T-cell (primary cell): ENCODE results near the gene ZNF785. TPM values are rescaled to one million over a fixed set of nuclear protein-coding genes. Genes with fewer than 3 reads are reported as not detected.

ENCODE experiments used
- ATAC-seq, 4 experiments: fragments of 200-7000 bp in 3 of 4; fragments of 150-1000 bp in 1 of 4; cut with Tn5 transposase; replicated peaks in 1 of 4; 1 replicate in 3 of 4; 2 replicates in 1 of 4; pipeline ENCODE4 v1.10.0; 2021; ENCODE audit warnings: moderate library complexity in 3 of 4, mild to moderate bottlenecking in 2 of 4, moderate number of reproducible peaks in 1 of 4
- CTCF ChIA-PET, 2 donors: fragments of 300-600 bp; sonication (Branson Sonifier 250); formaldehyde crosslinking; loops; one replicate each; lab custom pipeline; 2022; ENCODE audit warnings: antibody characterized with exemption in 2 of 2; lab: Charles Lee
- POLR2A ChIA-PET, 2 donors: fragments of 300-600 bp; sonication (Branson Sonifier 250); formaldehyde crosslinking; loops; one replicate each; lab custom pipeline; 2022; ENCODE audit warnings: antibody characterized with exemption in 2 of 2; lab: Charles Lee
- DNase-seq, 35 experiments: peaks; one replicate each; pipeline versions ENCODE4 v3.0.0 to v3.0.0-alpha.2; 2013 to 2023
- H3K27ac ChIP-seq: one replicate; pipeline ENCODE4 v1.5.1; 2013; ENCODE audit warnings: low read length
- H3K27me3 ChIP-seq, 2 experiments: replicated peaks in 1 of 2; 1 replicate in 1 of 2; 2 replicates in 1 of 2; pipeline versions ENCODE4 v1.6.1 to v1.7.0; 2013; ENCODE audit warnings: low read length in 1 of 2, mixed read lengths in 1 of 2; ENCODE audit not compliant: control insufficient read depth in 2 of 2, insufficient read depth in 2 of 2; ENCODE audit errors: extremely low read depth in 1 of 2
- H3K36me3 ChIP-seq, 2 donors: 1 replicate in 1 of 2; 2 replicates in 1 of 2; pipeline versions ENCODE4 v1.6.1 to v1.7.0; 2013; ENCODE audit warnings: low read length in 1 of 2; ENCODE audit not compliant: control insufficient read depth in 2 of 2, insufficient read depth in 1 of 2; ENCODE audit errors: extremely low read depth in 1 of 2
- H3K4me1 ChIP-seq, 2 experiments: 1 replicate in 1 of 2; 2 replicates in 1 of 2; pipeline versions ENCODE4 v1.6.1 to v1.7.0; 2013; ENCODE audit warnings: low read length in 2 of 2, mixed read lengths in 1 of 2; ENCODE audit not compliant: insufficient read depth in 2 of 2, control insufficient read depth in 1 of 2; ENCODE audit errors: extremely low read depth in 1 of 2
- H3K4me3 ChIP-seq, 2 donors: 1 replicate in 1 of 2; 2 replicates in 1 of 2; pipeline versions ENCODE4 v1.5.1 to v1.7.0; 2013; ENCODE audit warnings: mild to moderate bottlenecking in 2 of 2, low read length in 1 of 2, moderate library complexity in 1 of 2; ENCODE audit not compliant: control insufficient read depth in 1 of 2; ENCODE audit errors: extremely low read depth in 1 of 2
- H3K9me3 ChIP-seq: 2 replicates; pipeline ENCODE4 v1.7.0; 2013
- H3K27ac Mint-ChIP-seq, 2 donors: one replicate each; pipeline ENCODE4 v1.8.0; 2020 to 2021; ENCODE audit warnings: mild to moderate bottlenecking in 2 of 2, mixed read lengths in 2 of 2
- H3K27me3 Mint-ChIP-seq, 2 donors: one replicate each; pipeline ENCODE4 v1.8.0; 2021 to 2022; ENCODE audit warnings: mixed read lengths in 2 of 2
- H3K36me3 Mint-ChIP-seq: one replicate; pipeline ENCODE4 v1.8.0; 2021; ENCODE audit warnings: mixed read lengths
- H3K4me1 Mint-ChIP-seq, 3 donors: one replicate each; pipeline ENCODE4 v1.8.0; 2020 to 2022; ENCODE audit warnings: mixed read lengths in 3 of 3, mild to moderate bottlenecking in 1 of 3
- H3K4me3 Mint-ChIP-seq, 3 donors: one replicate each; pipeline ENCODE4 v1.8.0; 2020 to 2022; ENCODE audit warnings: mild to moderate bottlenecking in 3 of 3, mixed read lengths in 3 of 3, moderate library complexity in 3 of 3
- H3K9me3 Mint-ChIP-seq, 3 donors: one replicate each; pipeline ENCODE4 v1.8.0; 2020 to 2022; ENCODE audit warnings: mixed read lengths in 3 of 3
- whole genome bisulfite sequencing: methylation state at CpG from one replicate; pipeline ENCODE4 v1.1.5; 2013; ENCODE audit warnings: missing lambda C conversion rate; ENCODE audit not compliant: insufficient coverage; 5-methylcytosine and 5-hydroxymethylcytosine counted together
- total RNA-seq, 35 experiments: library from RNA in 6 of 35; stranded (reverse) in 6 of 35; fragments of 120-200 nt in 1 of 35; gene quantifications; one replicate each; pipeline versions ENCODE4 v1.2.1 to v1.2.4 and lab custom pipeline; 2013 to 2026

The ZNF785 gene
- total RNA-seq, 5 donors from 2014 or later (not counting 1 experiment from before 2014, with no cell fraction given), result 11.7 to 30.9 (median 26.6) TPM

GRCh38 chr16:30557957-30558788 is 27.3 kb downstream of the ZNF785 start, which contains the start of gene ZNF764:
ZNF764 (minus strand) TSS chr16:30558374; CDS start chr16:30558182, 192 bp downstream.
- ATAC-seq, result peak; percentile 90 to 94 (median 92)
- H3K4me3 Mint-ChIP-seq, result peak within 1 kb of the TSS; percentile 84 to 89 (median 88)
- ChIA-PET CTCF (interaction anchor here (0.9 to 2.9 kb wide), 7 partner anchors 14 to 128 kb away, joined by 3 to 46 read pairs (median 6); partner anchors contain the start of genes DCTPP1 (in 1 of the 2), PRR14 (in 1 of the 2), ZNF688 (in 1 of the 2) and ZNF747 (in 1 of the 2)), POLR2A (interaction anchor here (0.5 to 1.1 kb wide), 9 partner anchors 9 to 487 kb away, joined by 3 to 5 read pairs (median 4); partner anchors contain the start of genes ZNF688 (in 1 of the 2) and ZNF747 (in 1 of the 2))
- peak within 1 kb of the TSS; percentile 87 for H3K27ac ChIP-seq
- peak within 1 kb of the TSS; percentile 52 to 73 for H3K4me3 ChIP-seq
- peak; percentile 88 to 97 (median 92) for DNase-seq
- peak within 1 kb of the TSS; percentile 93 for H3K27ac Mint-ChIP-seq
- H3K9me3 Mint-ChIP-seq, result no peaks in the 10 kb centered on the region
- peaks cover 37 to 51% (median 48%) of the 10 kb centered on the region in 3 donors for H3K4me1 Mint-ChIP-seq
- no peaks in the 10 kb centered on the region for H3K27me3 Mint-ChIP-seq
- H3K27me3 ChIP-seq, result peaks cover 0 to 6% of the 10 kb centered on the region in 2 experiments
- no peaks in the 10 kb centered on the region for H3K9me3 ChIP-seq
- H3K36me3 Mint-ChIP-seq, result peaks cover 16% of the 10 kb centered on the region
- under 1% methylated on average over 70 of the region's 74 CpGs for WGBS
- peaks cover 3 to 29% of the 10 kb centered on the region in 2 donors for H3K36me3 ChIP-seq
- peaks cover 5 to 67% of the 10 kb centered on the region in 2 experiments for H3K4me1 ChIP-seq

DNA sequence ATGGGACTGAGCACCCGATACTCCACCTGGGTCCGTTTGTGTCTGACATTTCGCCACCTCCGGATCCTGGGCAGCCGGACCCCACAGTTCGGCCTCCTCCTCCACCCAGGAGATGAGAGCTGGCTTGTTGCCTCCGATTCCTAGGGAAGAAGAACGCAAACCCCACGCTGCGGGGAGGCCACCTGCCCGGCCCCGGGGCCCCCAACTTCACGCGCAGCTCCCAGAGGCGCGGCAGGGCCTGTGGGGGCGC is 27.9 kb downstream of the ZNF785 start:
- H3K27ac ChIP-seq, result peak overlapping the region; percentile 87
- Mint-ChIP-seq H3K27ac (peak overlapping the region; percentile 93), H3K4me1 (peaks cover 42 to 56% (median 53%) of the 10 kb centered on the region in 3 donors), H3K27me3 (no peaks in the 10 kb centered on the region), H3K4me3 (peak overlapping the region; percentile 84 to 89 (median 88)), H3K36me3 (peaks cover 16% of the 10 kb centered on the region), H3K9me3 (no peaks in the 10 kb centered on the region)
- peaks cover 3 to 29% of the 10 kb centered on the region in 2 donors for H3K36me3 ChIP-seq
- CTCF ChIA-PET, result interaction anchor here (1.2 to 2.9 kb wide), 3 partner anchors 22 to 93 kb away, joined by 3 to 46 read pairs (median 7); partner anchors contain the start of genes PRR14 (in 1 of the 2) and ZNF747 (in 1 of the 2)
- H3K27me3 ChIP-seq, result peaks cover 0 to 6% of the 10 kb centered on the region in 2 experiments
- H3K9me3 ChIP-seq, result no peaks in the 10 kb centered on the region
- ATAC-seq (no peak), DNase-seq (peak in 3 of 35 experiments; percentile 24 to 38 (median 27))
- peak overlapping the region; percentile 52 to 73 for H3K4me3 ChIP-seq
- POLR2A ChIA-PET, result interaction anchor here (0.5 to 1.1 kb wide), 4 partner anchors 15 to 486 kb away, joined by 3 to 4 read pairs (median 4); no protein-coding TSS in a partner anchor
- WGBS, result 1% methylated on average over 17 of the region's 17 CpGs
- peaks cover 8 to 72% of the 10 kb centered on the region in 2 experiments for H3K4me1 ChIP-seq

- peaks cover 3 to 29% of the 10 kb centered on the region in 2 donors for H3K36me3 ChIP-seq
- 94% methylated on average over 10 of the region's 10 CpGs for WGBS
- peaks cover 19 to 77% of the 10 kb centered on the region in 2 experiments for H3K4me1 ChIP-seq
- no peaks in the 10 kb centered on the region for H3K9me3 Mint-ChIP-seq
- no peaks in the 10 kb centered on the region for H3K9me3 ChIP-seq
- H3K27ac ChIP-seq, result no peak overlapping the region
- peaks cover 50 to 67% (median 61%) of the 10 kb centered on the region in 3 donors for H3K4me1 Mint-ChIP-seq
- ATAC-seq (no peak), DNase-seq (no peak)
- H3K27ac Mint-ChIP-seq, result peak overlapping the region; percentile 49 to 93
- H3K36me3 Mint-ChIP-seq, result peaks cover 16% of the 10 kb centered on the region
- H3K4me3 ChIP-seq, result no peak overlapping the region
- CTCF ChIA-PET, result interaction anchor here in 1 of 2 donors (1.3 kb wide), 1 partner anchor 16 kb away, joined by 4 read pairs; the partner anchor contains the start of gene ZNF688
- POLR2A ChIA-PET, result no interaction called here
- H3K4me3 Mint-ChIP-seq, result peak overlapping the region; percentile 18 to 89 (median 88)
- H3K27me3 ChIP-seq, result peaks cover 0 to 1% of the 10 kb centered on the region in 2 experiments
- no peaks in the 10 kb centered on the region for H3K27me3 Mint-ChIP-seq
These were observed 29.4 kb downstream of the ZNF785 start for GRCh38 chr16:30556125-30556473.

DNA sequence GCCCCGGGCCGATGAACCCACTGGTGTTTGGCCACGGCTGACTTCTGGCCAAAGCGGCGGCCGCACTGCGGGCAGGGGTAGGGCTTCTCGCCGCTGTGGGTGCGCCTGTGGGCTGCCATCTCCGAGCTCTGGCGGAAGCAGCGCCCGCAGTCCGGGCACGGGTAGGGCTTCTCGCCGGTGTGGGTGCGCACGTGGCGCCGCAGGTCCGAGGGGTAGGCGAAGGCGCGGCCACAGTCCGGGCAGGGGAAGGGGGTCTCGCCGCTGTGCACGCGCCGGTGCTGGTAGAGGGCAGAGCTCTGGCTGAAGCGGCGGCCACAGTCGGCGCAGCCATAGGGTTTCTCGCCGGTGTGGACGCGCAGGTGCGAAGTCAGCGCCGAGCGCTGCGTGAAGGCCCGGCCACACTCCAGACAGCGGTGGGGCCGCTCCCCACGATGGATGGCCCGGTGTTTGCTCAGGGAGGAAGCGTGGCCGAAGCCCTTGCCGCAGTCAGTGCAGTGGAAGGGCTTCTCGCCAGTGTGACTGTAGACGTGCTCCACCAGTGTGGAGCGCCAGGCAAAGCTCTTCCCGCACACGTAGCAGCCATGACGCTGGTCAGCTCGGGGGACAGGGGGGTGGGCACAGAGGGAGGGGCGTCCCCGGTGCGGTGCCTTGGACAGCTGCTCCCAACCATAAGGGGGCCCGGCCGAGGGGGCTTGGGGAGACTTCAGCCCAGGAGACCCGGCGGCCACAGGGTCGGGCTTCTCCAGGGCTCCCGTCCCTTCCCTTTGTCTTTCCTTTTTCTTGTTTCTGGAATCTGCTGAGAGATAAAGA is 30.0 kb downstream of the ZNF785 start:
- POLR2A ChIA-PET, result no interaction called here
- ATAC-seq, result no peak
- 96% methylated on average over 60 of the region's 69 CpGs for WGBS

DNA sequence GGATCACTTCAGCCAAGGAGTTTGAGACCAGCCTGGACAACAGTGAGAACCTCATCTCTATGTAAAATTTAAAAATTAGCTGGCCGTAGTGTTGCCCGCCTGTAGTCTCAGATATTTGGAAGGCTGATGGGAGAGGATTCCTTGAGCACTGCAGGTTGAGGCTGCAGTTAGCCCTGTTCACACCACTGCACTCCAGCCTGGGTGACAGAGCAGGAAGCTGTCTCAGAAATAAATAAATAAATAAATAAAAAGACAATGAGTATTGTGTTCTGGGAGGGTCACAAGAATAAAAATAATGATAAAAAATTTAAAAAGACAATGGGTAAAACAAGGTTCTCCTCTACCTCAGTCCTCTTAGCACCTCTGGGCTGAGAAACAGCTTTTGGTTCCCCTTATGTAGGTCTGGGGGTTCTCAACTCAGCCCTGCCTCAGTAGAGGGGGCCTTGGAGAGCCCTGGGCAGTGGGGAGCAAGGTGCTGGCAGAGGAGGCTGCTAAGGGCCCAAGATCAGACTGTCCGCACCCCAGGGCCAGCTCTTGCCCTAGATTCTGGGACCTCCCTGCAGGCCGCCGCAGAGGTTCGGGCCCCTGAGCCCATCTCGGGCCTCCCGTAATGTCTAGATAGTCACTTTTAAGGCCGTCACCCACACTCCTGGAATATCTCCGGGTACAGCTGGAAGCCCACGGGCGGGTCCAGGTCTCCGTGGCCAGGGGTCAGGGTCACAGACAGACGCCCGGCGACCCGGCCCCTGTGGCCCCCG is 30.8 kb downstream of the ZNF785 start:
- H3K9me3 Mint-ChIP-seq, result no peaks in the 10 kb centered on the region
- peak overlapping the region in 1 of 3 donors; percentile 3 for H3K4me3 Mint-ChIP-seq
- CTCF ChIA-PET, result no interaction called here
- ATAC-seq (no peak), DNase-seq (no peak)
- peaks cover 53 to 70% (median 59%) of the 10 kb centered on the region in 3 donors for H3K4me1 Mint-ChIP-seq
- WGBS, result 98% methylated on average over 16 of the region's 18 CpGs
- Histone ChIP-seq H3K4me3 (no peak overlapping the region), H3K27ac (no peak overlapping the region), H3K36me3 (peaks cover 3 to 29% of the 10 kb centered on the region in 2 donors), H3K4me1 (peaks cover 21 to 80% of the 10 kb centered on the region in 2 experiments), H3K9me3 (no peaks in the 10 kb centered on the region), H3K27me3 (no peaks in the 10 kb centered on the region)
- H3K36me3 Mint-ChIP-seq, result peaks cover 16% of the 10 kb centered on the region
- H3K27me3 Mint-ChIP-seq, result no peaks in the 10 kb centered on the region
- H3K27ac Mint-ChIP-seq, result peak overlapping the region in 1 of 2 donors; percentile 97
- POLR2A ChIA-PET, result interaction anchor here in 1 of 2 donors (0.5 kb wide), 1 partner anchor 14 kb away, joined by 6 read pairs; no protein-coding TSS in a partner anchor

More for the DNA sequence above, 30.0 kb downstream of the ZNF785 start:
- peak overlapping the region; percentile 49 to 93 for H3K27ac Mint-ChIP-seq
- H3K27me3 Mint-ChIP-seq, result no peaks in the 10 kb centered on the region
- H3K9me3 Mint-ChIP-seq, result no peaks in the 10 kb centered on the region
- Histone ChIP-seq H3K9me3 (no peaks in the 10 kb centered on the region), H3K27ac (no peak overlapping the region), H3K4me3 (no peak overlapping the region), H3K4me1 (peaks cover 21 to 77% of the 10 kb centered on the region in 2 experiments), H3K36me3 (peaks cover 3 to 29% of the 10 kb centered on the region in 2 donors), H3K27me3 (no peaks in the 10 kb centered on the region)
- no peak for DNase-seq
- CTCF ChIA-PET, result interaction anchor here in 1 of 2 donors (0.6 kb wide), 1 partner anchor 31 kb away, joined by 3 read pairs; no protein-coding TSS in a partner anchor
- peaks cover 51 to 68% (median 59%) of the 10 kb centered on the region in 3 donors for H3K4me1 Mint-ChIP-seq
- H3K4me3 Mint-ChIP-seq, result peak overlapping the region; percentile 18 to 89 (median 88)
- peaks cover 16% of the 10 kb centered on the region for H3K36me3 Mint-ChIP-seq
